Measurements from ENCODE around the gene SNX27.

DNA sequence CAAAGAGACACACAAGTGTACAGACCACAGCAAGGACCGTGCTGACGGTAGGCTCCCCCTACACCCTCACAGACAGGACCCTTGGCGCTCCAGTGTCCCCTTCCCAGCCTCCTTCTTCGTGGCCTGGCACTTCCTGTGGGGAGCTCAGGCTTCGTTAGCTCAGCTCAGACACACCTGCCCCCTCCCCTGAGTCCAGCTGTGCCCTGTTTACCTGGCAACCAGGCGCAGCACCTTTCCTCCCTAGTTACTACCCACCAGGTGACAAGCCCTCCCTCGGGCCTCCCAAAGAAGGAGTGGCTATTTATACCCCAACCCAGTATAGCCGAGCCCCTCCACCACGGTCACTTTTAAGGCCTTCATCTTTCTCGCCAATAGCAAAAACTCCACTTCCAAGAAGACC lies 100.1 kb downstream of the SNX27 start:
- no peak for TF ChIP-seq POLR2A (IDR thresholded peaks at IDR 0.05)
- TF ChIP-seq, protein P1, sequence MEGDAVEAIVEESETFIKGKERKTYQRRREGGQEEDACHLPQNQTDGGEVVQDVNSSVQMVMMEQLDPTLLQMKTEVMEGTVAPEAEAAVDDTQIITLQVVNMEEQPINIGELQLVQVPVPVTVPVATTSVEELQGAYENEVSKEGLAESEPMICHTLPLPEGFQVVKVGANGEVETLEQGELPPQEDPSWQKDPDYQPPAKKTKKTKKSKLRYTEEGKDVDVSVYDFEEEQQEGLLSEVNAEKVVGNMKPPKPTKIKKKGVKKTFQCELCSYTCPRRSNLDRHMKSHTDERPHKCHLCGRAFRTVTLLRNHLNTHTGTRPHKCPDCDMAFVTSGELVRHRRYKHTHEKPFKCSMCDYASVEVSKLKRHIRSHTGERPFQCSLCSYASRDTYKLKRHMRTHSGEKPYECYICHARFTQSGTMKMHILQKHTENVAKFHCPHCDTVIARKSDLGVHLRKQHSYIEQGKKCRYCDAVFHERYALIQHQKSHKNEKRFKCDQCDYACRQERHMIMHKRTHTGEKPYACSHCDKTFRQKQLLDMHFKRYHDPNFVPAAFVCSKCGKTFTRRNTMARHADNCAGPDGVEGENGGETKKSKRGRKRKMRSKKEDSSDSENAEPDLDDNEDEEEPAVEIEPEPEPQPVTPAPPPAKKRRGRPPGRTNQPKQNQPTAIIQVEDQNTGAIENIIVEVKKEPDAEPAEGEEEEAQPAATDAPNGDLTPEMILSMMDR (IDR thresholded peaks at IDR 0.05) = no peak

Measured in right lobe of liver (tissue), 4 donors.